Prostate gland (tissue), 2 donors: Measurements from ENCODE around the gene MAP7D1. TPM values are rescaled to one million over a fixed set of nuclear protein-coding genes. Genes with fewer than 3 reads are reported as not detected.
"Not testable (repeated sequence)": the region's sequence is repeated elsewhere in the genome, so short reads cannot be mapped to it uniquely, and the experiment has no call there.

Experiments
- DNase-seq: peaks from one replicate; pipeline ENCODE4 v3.0.0-alpha.2; 2019; ENCODE audit warnings: low spot score
- H3K27ac ChIP-seq, 2 donors: fragments of 200-600 bp; sonication (generic); 2 replicates each; pipeline ENCODE4 v1.5.1; 2017 to 2019
- H3K27me3 ChIP-seq: fragments of 200-600 bp; sonication (generic); replicated peaks from 2 replicates; pipeline ENCODE4 v1.5.1; 2019; ENCODE audit not compliant: insufficient read depth
- H3K36me3 ChIP-seq, 2 donors: fragments of 200-600 bp; sonication (generic); 1 replicate in 1 of 2; 2 replicates in 1 of 2; pipeline versions ENCODE4 v1.5.1 to v1.8.1; 2017 to 2019
- H3K4me1 ChIP-seq: fragments of 200-600 bp; sonication (generic); replicated peaks from 2 replicates; pipeline ENCODE4 v1.5.1; 2019
- H3K4me3 ChIP-seq, 2 donors: fragments of 200-600 bp; sonication (generic); 2 replicates each; pipeline ENCODE4 v1.5.1; 2017 to 2019
- H3K9me3 ChIP-seq: fragments of 200-600 bp; sonication (generic); 2 replicates; pipeline ENCODE4 v1.5.1; 2017
- CTCF ChIP-seq, 4 experiments: fragments of 200-600 bp in 2 of 4; fragments of 450-650 bp in 2 of 4; sonication (generic) in 2 of 4; IDR thresholded peaks; 1 replicate in 3 of 4; 2 replicates in 1 of 4; pipeline ENCODE4 v1.5.1; 2016 to 2019; ENCODE audit warnings: antibody characterized with exemption in 4 of 4, mild to moderate bottlenecking in 2 of 4, moderate library complexity in 2 of 4
- POLR2A ChIP-seq: fragments of 450-650 bp; IDR thresholded peaks from one replicate; pipeline ENCODE4 v1.6.1; 2016; ENCODE audit warnings: antibody characterized with exemption, mild to moderate bottlenecking
- POLR2AphosphoS5 ChIP-seq: sonication (generic); formaldehyde crosslinking; IDR thresholded peaks from one replicate; pipeline ENCODE4 v1.6.1; 2017; ENCODE audit warnings: antibody characterized with exemption
- WGBS: methylation state at CpG from one replicate; pipeline ENCODE4 v1.1.5; 2018; 5-methylcytosine and 5-hydroxymethylcytosine counted together
- intact Hi-C: fragments of 100-400 bp; cut with DNase I; formaldehyde crosslinking; loops from one replicate; pipeline ENCODE4 v1.14.2; 2022
- total RNA-seq, 2 donors: library from RNA; depleted of rRNA; stranded (reverse); fragments of >200 nt; gene quantifications; one replicate each; pipeline ENCODE4 v1.1.0, GENCODE V29; 2016

The MAP7D1 gene
- total RNA-seq, 2 donors from 2014 or later = 97.3 to 132 TPM

GRCh38 chr1:36157115-36157903 lies 1.3 kb downstream of the MAP7D1 start:
- intact Hi-C loops = loop anchor here (5.0 kb wide), 1 partner anchor 230 kb away; the partner anchor contains the start of gene STK40

GRCh38 chr1:36157973-36158826 lies 2.2 kb downstream of the MAP7D1 start:
- intact Hi-C loops = loop anchor here (5.0 kb wide), 1 partner anchor 229 kb away; the partner anchor contains the start of gene STK40

More at GRCh38 chr1:36157115-36157903, 1.3 kb downstream of the MAP7D1 start:
- H3K4me1 ChIP-seq = peaks cover 53% of the 10 kb centered on the region
- WGBS = 3% methylated on average over 9 of the region's 9 CpGs
- no peaks in the 10 kb centered on the region for H3K36me3 ChIP-seq
- peak overlapping the region; percentile 100 for H3K4me3 ChIP-seq
- no peaks in the 10 kb centered on the region for H3K9me3 ChIP-seq
- no peak for TF ChIP-seq CTCF (IDR thresholded peaks at IDR 0.05)
- TF ChIP-seq POLR2AphosphoS5 = peak; percentile 6
- no peak for TF ChIP-seq POLR2A
- H3K27me3 ChIP-seq = no peaks in the 10 kb centered on the region
- no peak for DNase-seq
- H3K27ac ChIP-seq = peak overlapping the region; percentile 99 to 100

GRCh38 chr1:36158827-36159252 lies 2.9 kb downstream of the MAP7D1 start:
- WGBS = 89% methylated on average over 10 of the region's 10 CpGs
- H3K4me1 ChIP-seq = peaks cover 64% of the 10 kb centered on the region
- H3K4me3 ChIP-seq, H3K36me3 ChIP-seq, H3K27me3 ChIP-seq, DNase-seq, H3K9me3 ChIP-seq: not testable (repeated sequence)
- intact Hi-C loops = loop anchor here (5.0 kb wide), 1 partner anchor 228 kb away; the partner anchor contains the start of gene STK40
- peak overlapping the region; percentile 99 to 100 for H3K27ac ChIP-seq

More at GRCh38 chr1:36157973-36158826, 2.2 kb downstream of the MAP7D1 start:
- Histone ChIP-seq H3K27ac (peak overlapping the region; percentile 99 to 100), H3K36me3 (no peaks in the 10 kb centered on the region), H3K4me1 (peaks cover 61% of the 10 kb centered on the region), H3K4me3 (peak overlapping the region; percentile 100), H3K27me3 (no peaks in the 10 kb centered on the region), H3K9me3 (no peaks in the 10 kb centered on the region)
- no peak for DNase-seq
- TF ChIP-seq CTCF (IDR thresholded peaks at IDR 0.05) = no peak
- TF ChIP-seq POLR2A = no peak
- TF ChIP-seq POLR2AphosphoS5 = no peak
- 41% methylated on average over 9 of the region's 9 CpGs for WGBS

- H3K36me3 ChIP-seq = no peaks in the 10 kb centered on the region
- intact Hi-C loops = loop anchor here (5.0 kb wide), 1 partner anchor 228 kb away; the partner anchor contains the start of gene STK40
- WGBS = 85% methylated on average over 10 of the region's 10 CpGs
Measured at GRCh38 chr1:36159614-36160387, 3.8 kb downstream of the MAP7D1 start.

More at GRCh38 chr1:36159614-36160387, 3.8 kb downstream of the MAP7D1 start:
- no peaks in the 10 kb centered on the region for H3K27me3 ChIP-seq
- H3K4me1 ChIP-seq = peaks cover 67% of the 10 kb centered on the region
- no peaks in the 10 kb centered on the region for H3K9me3 ChIP-seq
- H3K27ac ChIP-seq = peak overlapping the region; percentile 85 to 100
- H3K4me3 ChIP-seq = no peak overlapping the region
- no peak for DNase-seq
- TF ChIP-seq POLR2AphosphoS5 (no peak), POLR2A (no peak), CTCF (IDR thresholded peaks at IDR 0.05) (no peak)
